Liver (tissue), 3 donors: ENCODE data around the gene RFFL.
A peak's percentile ranks its signal among the peaks of the same experiment; 100 is the strongest.

ENCODE experiments used
- EGR1 ChIP-seq, 2 donors: IDR thresholded peaks; 2 replicates each; pipeline ENCODE4 v1.6.1; 2016 to 2018; ENCODE audit warnings: antibody characterized with exemption in 2 of 2, low read depth in 2 of 2
- GABPA ChIP-seq, 2 donors: IDR thresholded peaks in 1 of 2; conservative IDR thresholded peaks in 1 of 2; 2 replicates each; pipeline ENCODE4 v1.6.1; 2016; ENCODE audit warnings: antibody characterized with exemption in 2 of 2, mild to moderate bottlenecking in 1 of 2, moderate library complexity in 1 of 2
- RXRA ChIP-seq, 2 donors: IDR thresholded peaks; 2 replicates each; pipeline ENCODE4 v1.6.1; 2017 to 2018; ENCODE audit warnings: antibody characterized with exemption in 2 of 2, mild to moderate bottlenecking in 1 of 2
- YY1 ChIP-seq: IDR thresholded peaks from 2 replicates; pipeline ENCODE4 v1.6.1; 2016; ENCODE audit warnings: antibody characterized with exemption, mild to moderate bottlenecking
- TF ChIP-seq, protein P1 (sequence below): IDR thresholded peaks from 2 replicates; pipeline ENCODE4 v1.6.1; 2016; ENCODE audit warnings: antibody characterized with exemption
- TF ChIP-seq, protein P2 (sequence below): fragments of 150-350 bp; IDR thresholded peaks from 2 replicates; pipeline ENCODE4 v1.5.1; 2017; ENCODE audit warnings: improper control_type of control experiment, low read depth, low read length; ENCODE audit not compliant: missing input control
- donor health status: healthy.
- donor health status: healthy.

DNA sequence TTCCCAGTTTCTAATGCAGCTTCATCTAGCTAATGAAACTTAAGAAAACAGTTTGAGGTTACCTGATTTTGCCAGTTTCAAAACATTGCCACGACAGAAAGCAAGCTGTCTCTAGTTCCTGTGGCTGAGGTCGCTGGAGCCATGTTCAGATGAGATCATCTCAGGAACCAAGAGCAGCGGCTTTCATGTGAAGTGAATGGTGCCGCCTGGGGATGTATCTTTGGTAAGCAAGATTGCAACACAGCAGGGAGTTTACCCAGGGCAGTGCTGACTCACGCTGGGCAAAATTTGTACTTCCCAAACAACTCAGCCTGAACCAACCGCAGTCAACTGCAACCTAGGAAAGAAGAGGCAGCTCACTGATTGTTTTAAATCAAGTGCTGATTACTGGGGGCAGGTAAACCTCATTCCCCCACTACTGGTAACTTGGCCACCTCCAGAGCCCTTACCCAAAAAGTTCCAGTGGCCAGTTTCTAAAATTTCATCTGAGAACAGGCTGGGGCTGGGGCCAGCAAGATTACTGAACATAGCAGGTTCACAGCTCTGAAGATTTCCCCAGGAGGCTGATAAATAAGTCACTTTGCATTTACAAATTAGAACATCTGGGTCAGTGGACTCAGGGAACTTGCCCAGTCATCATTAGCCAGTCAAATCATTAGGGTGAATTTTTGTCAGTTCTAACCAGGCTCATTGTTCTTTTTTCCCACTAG, at the start of gene RFFL:
- TF ChIP-seq YY1 (peak; percentile 97), RXRA (IDR thresholded peaks at IDR 0.05) (peak; percentile 78 to 86), EGR1 (IDR thresholded peaks at IDR 0.05; ENCODE audit: low read depth in 2 of 2) (peak in 1 of 2 donors; percentile 54), GABPA (IDR thresholded peaks at IDR 0.05 in 1 of 2, conservative IDR thresholded peaks at IDR 0.05 in 1 of 2) (peak in 1 of 2 donors; percentile 63)
- TF ChIP-seq, protein P1, sequence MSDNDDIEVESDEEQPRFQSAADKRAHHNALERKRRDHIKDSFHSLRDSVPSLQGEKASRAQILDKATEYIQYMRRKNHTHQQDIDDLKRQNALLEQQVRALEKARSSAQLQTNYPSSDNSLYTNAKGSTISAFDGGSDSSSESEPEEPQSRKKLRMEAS = peak; percentile 73
- TF ChIP-seq, protein P2, sequence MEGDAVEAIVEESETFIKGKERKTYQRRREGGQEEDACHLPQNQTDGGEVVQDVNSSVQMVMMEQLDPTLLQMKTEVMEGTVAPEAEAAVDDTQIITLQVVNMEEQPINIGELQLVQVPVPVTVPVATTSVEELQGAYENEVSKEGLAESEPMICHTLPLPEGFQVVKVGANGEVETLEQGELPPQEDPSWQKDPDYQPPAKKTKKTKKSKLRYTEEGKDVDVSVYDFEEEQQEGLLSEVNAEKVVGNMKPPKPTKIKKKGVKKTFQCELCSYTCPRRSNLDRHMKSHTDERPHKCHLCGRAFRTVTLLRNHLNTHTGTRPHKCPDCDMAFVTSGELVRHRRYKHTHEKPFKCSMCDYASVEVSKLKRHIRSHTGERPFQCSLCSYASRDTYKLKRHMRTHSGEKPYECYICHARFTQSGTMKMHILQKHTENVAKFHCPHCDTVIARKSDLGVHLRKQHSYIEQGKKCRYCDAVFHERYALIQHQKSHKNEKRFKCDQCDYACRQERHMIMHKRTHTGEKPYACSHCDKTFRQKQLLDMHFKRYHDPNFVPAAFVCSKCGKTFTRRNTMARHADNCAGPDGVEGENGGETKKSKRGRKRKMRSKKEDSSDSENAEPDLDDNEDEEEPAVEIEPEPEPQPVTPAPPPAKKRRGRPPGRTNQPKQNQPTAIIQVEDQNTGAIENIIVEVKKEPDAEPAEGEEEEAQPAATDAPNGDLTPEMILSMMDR = no peak
